GM10847 (cell line): ENCODE data around the gene XPR1.

Experiments
- POLR2A ChIP-seq: IDR thresholded peaks from 2 replicates; pipeline ENCODE4 v1.6.1; 2011; ENCODE audit not compliant: insufficient read length; ENCODE audit errors: extremely low read depth

The XPR1 gene

DNA sequence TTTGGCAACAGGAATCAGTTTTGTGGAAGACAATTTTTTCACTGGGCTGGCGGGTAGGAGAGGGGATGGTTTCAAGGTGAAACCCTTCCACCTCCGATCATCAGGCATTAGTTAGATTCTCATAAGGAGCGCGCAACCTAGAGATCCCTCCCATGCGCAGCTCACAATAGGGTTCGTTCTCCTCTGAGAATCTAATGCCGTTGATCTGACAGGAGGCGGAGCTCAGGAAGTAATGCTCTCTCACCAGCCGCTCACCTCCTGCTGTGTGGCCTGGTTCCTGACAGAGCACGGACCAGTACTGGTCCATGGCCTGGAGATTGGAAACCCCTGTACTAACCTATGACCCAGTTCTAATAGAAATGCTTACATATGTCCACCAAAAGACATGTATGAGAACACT lies 184.3 kb downstream of the XPR1 start:
- TF ChIP-seq POLR2A: no peak

DNA sequence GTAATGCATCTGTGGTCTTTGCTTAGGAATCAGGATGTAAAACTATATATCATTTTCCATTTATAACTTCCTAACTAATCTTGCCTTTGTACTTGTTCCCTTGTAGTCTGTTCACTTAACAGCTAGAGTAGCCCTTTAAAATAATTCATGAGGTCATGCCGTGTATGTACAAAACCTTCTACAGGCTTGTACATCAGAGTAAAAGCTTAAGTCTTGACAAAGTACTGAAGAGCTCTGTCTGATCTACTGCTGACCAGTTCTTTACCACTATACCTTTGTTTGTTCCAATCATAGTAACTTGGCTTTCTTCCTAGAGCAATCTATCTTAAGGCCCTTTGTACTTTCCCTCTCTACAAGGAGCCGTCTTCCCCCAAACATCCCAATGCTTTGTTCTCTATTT lies 190.1 kb downstream of the XPR1 start:
- no peak for TF ChIP-seq POLR2A

DNA sequence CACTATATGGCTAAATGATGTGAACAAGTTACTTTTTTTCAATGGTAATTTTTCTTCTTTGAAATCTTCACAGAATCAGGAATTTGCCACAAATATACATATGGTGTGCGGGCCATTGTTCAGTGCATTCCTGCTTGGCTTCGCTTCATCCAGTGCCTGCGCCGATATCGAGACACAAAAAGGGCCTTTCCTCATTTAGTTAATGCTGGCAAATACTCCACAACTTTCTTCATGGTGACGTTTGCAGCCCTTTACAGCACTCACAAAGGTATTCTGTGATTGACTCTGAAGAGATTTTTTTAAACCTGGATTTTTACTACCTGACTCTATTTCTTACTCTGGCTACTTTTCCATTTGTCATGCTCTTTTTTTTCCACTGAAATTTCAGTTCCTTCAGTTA lies 204.6 kb downstream of the XPR1 start:
- no peak for TF ChIP-seq POLR2A

DNA sequence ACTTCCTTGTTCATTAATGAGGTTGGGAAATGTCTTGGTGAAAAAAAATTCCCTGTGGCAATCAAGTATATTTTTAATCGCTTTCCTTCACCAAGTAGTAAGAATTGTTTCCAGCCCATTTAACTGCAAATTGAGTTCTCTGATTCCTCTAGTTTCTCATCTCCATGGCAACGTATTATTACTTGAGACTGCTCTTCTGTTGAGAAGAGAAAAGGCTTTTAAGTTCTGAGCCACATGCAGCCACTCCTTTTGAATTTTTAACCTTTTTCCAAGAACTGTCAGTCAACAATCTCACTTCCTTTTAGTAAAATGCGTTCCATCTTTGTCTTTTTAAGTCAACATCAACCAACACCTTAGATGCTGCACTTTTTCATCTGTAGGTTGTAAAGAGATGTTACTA lies 205.2 kb downstream of the XPR1 start:
- no peak for TF ChIP-seq POLR2A

DNA sequence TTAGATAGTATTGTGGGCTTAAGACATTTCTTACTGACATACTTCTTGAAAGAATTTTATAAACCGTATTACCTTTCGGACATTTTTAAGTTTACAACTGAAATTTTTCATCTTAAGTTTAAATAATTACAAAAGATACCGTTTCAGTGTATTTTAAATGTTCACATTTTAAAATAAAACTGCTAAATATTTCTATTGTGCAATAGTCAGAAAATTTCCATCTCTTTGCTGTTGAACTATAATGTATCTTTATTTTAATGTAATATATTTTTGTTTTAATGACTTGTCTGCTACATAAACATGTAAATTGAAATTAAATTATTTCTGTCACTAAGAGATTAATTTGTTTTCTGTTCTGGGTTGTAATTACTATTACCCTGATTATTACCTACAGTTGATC lies 206.7 kb downstream of the XPR1 start:
- TF ChIP-seq POLR2A: no peak

DNA sequence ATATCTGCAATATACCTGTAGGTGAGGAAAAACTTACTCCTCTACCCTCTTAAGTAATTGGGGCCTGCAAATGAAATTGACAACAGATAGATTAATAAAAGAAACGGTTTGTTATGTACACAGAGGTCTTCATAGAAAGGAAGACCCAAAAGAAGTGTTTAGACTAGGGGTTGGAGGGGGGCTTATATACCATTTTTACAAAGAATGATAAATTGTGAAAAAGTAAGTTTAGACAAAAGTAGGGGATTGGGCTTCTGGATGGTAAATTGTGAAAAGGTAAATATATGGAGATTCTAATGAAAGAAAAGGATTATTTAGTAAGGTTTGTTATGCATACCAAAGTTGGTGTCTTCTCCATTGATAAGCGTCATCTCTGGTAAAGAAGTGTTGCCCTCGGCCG lies 207.7 kb downstream of the XPR1 start:
- TF ChIP-seq POLR2A: no peak

DNA sequence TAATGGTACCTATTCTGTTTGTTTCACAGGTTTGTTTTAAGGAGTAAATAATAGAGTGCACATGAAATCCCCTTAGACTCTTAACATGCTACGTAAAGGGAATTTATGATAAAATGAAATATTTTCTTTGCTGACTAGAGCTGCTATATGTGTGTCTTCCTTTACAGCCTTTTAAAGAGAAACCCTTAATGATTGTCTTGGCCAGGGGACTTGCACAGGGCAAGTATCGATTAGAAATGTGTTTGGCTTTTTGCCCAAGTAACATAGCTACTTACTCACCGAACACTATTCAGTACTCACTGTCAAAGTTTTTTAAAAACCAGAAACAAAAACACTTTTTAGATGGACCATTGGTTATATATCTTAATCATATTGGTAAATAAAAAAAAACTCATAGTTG lies 209.6 kb downstream of the XPR1 start:
- no peak for TF ChIP-seq POLR2A

DNA sequence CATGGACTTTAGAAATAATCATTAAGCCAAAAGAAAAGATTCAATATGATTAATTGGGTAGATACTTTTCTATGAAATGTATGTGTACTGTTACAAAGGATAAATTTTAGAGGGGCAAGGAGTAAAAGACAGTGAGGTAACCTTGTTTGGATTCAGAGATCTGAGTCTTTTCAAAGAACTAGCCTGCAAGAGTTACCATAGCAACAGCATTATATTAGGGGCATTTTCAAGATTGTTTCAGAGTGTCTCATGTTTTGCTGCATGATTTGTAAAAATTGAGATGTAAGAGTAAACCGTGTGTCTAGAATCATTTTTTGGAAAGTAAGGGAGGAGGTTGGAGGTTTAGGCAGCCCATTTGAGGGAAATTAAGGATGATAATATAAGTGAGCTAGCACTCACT lies 210.2 kb downstream of the XPR1 start:
- TF ChIP-seq POLR2A: no peak

DNA sequence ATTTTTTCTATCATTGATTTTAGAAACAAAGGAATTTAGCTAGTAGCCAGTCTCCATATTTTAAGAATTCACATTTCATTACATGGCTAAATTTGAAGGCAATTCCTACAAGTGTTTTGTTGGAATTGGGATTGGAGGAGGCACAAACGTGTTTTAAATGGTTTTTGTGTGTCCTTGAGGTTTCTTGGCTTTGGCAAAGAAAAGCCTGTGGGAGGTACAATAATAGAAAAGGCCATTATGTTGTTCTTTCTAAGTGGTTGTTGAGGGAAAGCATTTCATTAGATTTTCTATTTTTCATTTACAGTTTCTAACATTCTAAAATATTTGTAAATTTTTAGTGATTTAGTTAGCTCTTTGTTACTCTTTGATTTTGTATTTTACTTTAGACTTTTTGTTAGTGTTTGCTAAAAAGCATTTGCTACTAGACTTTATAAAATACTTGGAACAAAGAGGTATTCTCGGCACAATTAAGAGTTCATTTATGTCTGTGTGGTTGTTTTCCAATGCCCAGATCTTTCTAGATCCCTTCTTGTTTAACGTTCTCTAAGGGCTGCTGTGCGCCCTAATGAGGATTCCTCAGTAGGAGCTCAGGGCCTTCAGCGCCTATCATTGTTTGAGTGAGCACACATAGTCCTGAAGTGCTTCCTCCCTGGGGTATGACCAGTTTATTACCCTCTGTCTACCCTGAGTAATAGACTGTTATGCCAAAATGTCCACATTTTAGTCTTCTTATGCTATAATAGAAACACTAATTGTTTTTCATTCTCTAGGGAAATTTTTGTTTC lies 210.9 kb downstream of the XPR1 start:
- no peak for TF ChIP-seq POLR2A

DNA sequence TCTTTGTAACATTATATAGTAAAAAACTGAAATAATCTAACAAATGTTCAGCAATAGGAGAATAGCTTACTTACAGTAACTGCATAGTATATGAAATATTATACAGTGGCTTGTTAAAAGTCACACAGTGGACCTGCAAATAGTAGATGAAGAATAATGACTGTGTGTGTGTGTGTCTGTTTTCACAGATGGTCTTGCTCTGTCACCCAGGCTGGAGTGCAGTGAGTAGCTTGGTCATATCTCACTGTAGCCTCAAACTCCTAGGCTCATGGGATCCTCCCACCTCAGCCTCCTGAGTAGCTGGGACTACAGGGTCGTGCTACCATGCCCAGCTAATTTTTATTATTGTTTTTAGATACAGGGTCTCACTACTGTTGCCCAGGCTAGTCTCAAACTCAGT lies 213.5 kb downstream of the XPR1 start:
- no peak for TF ChIP-seq POLR2A

DNA sequence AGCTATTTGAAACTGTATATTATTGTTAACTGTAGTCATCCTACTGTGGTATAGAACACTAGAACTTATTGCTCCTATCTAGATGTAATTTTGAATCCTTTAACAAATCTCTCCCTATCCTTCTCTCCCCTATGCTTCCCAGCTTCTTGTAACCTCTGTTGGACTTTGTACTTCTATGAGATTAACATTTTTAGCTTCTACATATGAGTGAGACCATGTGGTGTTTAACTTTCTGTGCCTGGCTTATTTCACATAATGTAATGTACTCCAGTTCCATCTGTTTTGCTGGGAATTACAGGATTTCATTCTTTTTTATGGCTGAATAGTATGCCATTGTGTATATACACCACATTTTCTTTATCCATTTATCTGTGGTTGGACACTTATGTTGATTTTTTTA lies 216.4 kb downstream of the XPR1 start:
- no peak for TF ChIP-seq POLR2A

DNA sequence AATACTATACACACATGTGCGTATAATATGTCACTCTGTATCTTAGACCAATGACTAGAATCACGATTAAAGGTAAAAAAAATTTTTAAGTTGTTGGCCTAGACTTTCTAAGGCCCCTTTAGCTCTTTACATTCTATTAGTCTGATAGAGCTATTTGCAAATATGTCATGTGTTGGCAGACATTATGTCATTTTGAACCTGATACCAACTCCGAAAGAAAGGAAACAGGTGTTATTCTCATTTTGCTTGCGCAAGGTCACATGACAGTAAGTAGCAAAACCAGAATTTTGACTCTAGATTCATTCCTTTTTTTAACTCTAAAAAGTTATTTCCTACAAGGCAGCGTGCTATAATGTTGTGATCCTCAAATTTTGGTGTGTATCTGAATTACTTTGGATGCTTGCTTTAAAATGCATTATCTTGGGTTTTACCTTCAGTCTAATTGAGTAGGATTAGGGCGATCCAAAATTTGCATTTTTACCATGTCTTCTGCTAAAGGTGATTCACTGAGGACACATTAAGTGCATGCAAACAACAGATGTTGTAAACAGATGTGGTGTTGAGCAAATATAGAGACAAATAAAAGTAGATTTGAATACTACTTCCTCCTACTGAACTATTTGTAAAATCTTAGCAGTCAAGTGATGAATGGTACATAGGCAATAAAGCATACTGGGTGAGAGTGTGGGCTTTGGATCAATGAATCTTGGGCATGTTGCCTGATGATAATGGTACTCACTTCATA lies 217.4 kb downstream of the XPR1 start:
- no peak for TF ChIP-seq POLR2A

DNA sequence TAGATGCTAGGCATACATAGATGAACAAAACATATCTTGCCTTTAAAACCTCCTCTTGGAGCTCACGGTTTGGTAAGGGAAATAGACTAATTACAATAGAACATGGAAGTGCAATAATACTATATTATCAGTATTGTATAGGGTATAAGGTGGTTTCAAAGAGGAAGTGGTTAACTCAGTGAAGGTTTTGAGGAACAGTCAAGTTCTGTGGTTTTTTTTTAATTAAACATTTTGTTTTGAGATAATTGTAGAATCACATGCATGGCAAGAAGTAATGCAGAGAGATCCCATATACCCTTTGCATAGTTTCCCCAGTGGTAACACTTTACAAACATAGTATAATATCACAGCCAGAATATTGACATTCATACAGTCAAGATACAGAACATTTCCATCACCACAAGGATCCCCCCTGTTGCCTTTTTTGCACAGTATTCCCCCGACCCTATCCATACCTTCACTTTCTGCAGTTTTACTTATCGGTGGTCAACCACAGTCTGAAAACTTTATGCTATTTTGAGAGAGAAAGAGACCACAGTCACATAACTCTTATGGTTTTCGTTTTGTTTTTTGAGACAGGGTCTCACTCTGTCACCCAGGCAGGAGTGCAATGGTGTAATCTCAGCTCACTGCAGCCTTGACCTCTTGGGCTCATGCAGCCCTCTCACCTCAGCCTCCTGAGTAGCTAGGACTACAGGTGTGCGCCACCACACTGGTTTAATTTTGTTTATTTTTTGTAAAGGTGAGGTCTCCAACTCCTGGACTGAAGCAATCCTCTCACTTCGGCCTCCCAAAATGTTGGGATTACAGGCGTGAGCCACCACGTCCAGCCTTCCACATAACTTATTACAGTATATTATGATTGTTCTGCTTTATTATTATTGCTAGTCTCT lies 220.4 kb downstream of the XPR1 start:
- TF ChIP-seq POLR2A: no peak

DNA sequence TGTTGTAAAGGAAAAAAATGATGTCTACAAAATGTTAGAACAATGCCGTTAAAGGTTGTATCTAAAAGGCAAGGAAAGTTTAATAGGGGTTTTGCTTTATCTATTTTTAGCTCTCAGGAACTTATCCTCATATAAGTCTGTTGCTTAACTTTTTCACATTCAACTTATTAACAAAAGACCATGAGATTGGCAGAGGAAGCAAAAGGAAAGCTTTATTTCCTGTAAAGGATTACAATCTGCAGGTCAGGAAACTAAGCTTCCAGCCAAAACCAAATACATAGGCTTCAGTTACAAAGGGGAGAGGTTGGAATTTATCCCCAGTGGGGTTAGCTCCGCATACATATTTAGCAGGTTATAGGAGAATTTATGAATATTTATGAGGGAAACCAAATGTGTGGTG lies 222.2 kb downstream of the XPR1 start:
- no peak for TF ChIP-seq POLR2A

DNA sequence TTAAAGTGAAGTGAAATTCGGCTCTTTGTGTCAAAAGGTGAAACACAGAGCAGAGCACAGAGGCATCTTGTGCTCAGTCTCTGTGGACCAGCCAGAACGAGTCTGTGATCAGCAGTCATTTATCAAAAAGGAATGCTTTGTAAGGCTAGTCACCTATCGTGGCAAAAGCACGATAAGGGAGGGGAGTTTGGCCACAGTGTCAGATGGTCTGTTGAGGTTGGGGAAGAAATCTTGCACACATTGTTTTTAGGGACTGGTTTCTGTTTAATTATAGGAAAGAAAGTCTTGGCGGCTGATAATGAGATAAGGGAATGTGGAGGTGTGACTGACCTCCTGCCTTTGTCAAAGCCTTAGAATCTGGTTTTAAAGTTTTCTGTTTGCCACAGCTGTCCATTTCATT lies 222.6 kb downstream of the XPR1 start:
- no peak for TF ChIP-seq POLR2A

DNA sequence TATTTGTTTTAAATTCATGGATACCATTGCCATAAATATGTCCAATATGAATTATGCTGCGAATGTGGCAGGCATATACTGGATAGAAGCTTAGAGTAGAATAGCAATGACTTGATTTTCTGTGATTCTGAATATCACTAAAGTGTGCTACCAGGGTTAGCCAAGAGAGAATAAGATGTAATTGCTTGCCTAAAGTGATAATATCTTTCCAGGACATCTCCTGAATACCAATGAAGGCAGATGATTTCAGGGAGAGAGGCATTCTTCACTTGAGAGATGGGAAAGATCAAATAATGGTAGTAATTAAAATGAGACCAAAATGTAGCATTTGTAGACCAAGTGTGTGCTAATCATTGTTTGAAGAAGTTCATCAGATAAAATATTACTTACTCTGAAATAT lies 227.5 kb downstream of the XPR1 start:
- TF ChIP-seq POLR2A: no peak
